H9 (cell line): ENCODE measurements around the gene SWAP70. TPM values are rescaled to one million over a fixed set of nuclear protein-coding genes. Genes with fewer than 3 reads are reported as not detected.
A peak's percentile ranks its signal among the peaks of the same experiment; 100 is the strongest.

Experiments
- DNase-seq: peaks from one replicate; pipeline ENCODE4 v3.0.0-alpha.2; 2017
- H2AFZ ChIP-seq: one replicate; pipeline ENCODE4 v1.6.1; 2013; ENCODE audit warnings: mild to moderate bottlenecking, low read length, control low read depth, moderate library complexity
- H2AK5ac ChIP-seq: 2 replicates; pipeline ENCODE4 v1.6.1; 2013; ENCODE audit warnings: low read length, control low read depth, mixed read lengths; ENCODE audit not compliant: insufficient read length
- H2BK120ac ChIP-seq: one replicate; pipeline ENCODE4 v1.6.1; 2013; ENCODE audit warnings: low read depth, mild to moderate bottlenecking, low read length, control low read depth, inconsistent platforms; ENCODE audit not compliant: poor library complexity, severe bottlenecking
- H2BK12ac ChIP-seq: 2 replicates; pipeline ENCODE4 v1.6.1; 2013; ENCODE audit warnings: low read length, control low read depth, mixed read lengths, low read depth; ENCODE audit not compliant: insufficient read length
- H2BK15ac ChIP-seq: 2 replicates; pipeline ENCODE4 v1.6.1; 2013; ENCODE audit warnings: low read depth, low read length, control low read depth
- H2BK20ac ChIP-seq: one replicate; pipeline ENCODE4 v1.6.1; 2013; ENCODE audit warnings: low read depth, mild to moderate bottlenecking, low read length, control low read depth, inconsistent platforms; ENCODE audit not compliant: poor library complexity, severe bottlenecking
- H2BK5ac ChIP-seq: 2 replicates; pipeline ENCODE4 v1.6.1; 2013; ENCODE audit warnings: low read length, control low read depth, mixed read lengths; ENCODE audit not compliant: insufficient read length
- H3K14ac ChIP-seq: 2 replicates; pipeline ENCODE4 v1.6.1; 2013; ENCODE audit warnings: low read length, control low read depth; ENCODE audit not compliant: insufficient read depth
- H3K18ac ChIP-seq: 2 replicates; pipeline ENCODE4 v1.6.1; 2013; ENCODE audit warnings: low read depth, mild to moderate bottlenecking, mixed read lengths, low read length, control low read depth; ENCODE audit not compliant: insufficient read length
- H3K23ac ChIP-seq: 2 replicates; pipeline ENCODE4 v1.6.1; 2013; ENCODE audit warnings: low read length, control low read depth, mixed read lengths, low read depth; ENCODE audit not compliant: insufficient read length
- H3K23me2 ChIP-seq: 2 replicates; pipeline ENCODE4 v1.6.1; 2013; ENCODE audit warnings: low read depth, mild to moderate bottlenecking, mixed read lengths, low read length, control low read depth; ENCODE audit not compliant: insufficient read length, poor library complexity, severe bottlenecking
- H3K27ac ChIP-seq: 2 replicates; pipeline ENCODE4 v1.5.1; 2013; ENCODE audit warnings: low read length, control low read depth, mixed read lengths, low read depth; ENCODE audit not compliant: insufficient read length
- H3K27me3 ChIP-seq: 2 replicates; pipeline ENCODE4 v1.6.1; 2013; ENCODE audit warnings: low read length, control low read depth, inconsistent platforms; ENCODE audit not compliant: insufficient read depth
- H3K4ac ChIP-seq: 2 replicates; pipeline ENCODE4 v1.6.1; 2013; ENCODE audit warnings: low read depth, mild to moderate bottlenecking, control low read depth, inconsistent platforms, low read length, moderate library complexity
- H3K4me1 ChIP-seq: 2 replicates; pipeline ENCODE4 v1.6.1; 2013; ENCODE audit warnings: low read length, control low read depth, inconsistent platforms; ENCODE audit not compliant: insufficient read depth
- H3K4me2 ChIP-seq: 2 replicates; pipeline ENCODE4 v1.6.1; 2013; ENCODE audit warnings: low read length, control low read depth, mixed read lengths; ENCODE audit not compliant: insufficient read length, insufficient read depth
- H3K56ac ChIP-seq: 2 replicates; pipeline ENCODE4 v1.6.1; 2013; ENCODE audit warnings: low read depth, mild to moderate bottlenecking, mixed read lengths, low read length, control low read depth; ENCODE audit not compliant: insufficient read length
- H3K79me1 ChIP-seq: 2 replicates; pipeline ENCODE4 v1.6.1; 2013; ENCODE audit warnings: low read depth, mild to moderate bottlenecking, moderate library complexity, low read length, control low read depth, inconsistent platforms; ENCODE audit not compliant: insufficient read depth, poor library complexity, severe bottlenecking
- H3K79me2 ChIP-seq: 2 replicates; pipeline ENCODE4 v1.6.1; 2013; ENCODE audit warnings: low read length, control low read depth, inconsistent platforms; ENCODE audit not compliant: insufficient read depth
- H3K9ac ChIP-seq: 2 replicates; pipeline ENCODE4 v1.6.1; 2013; ENCODE audit warnings: low read length, control low read depth, mixed read lengths; ENCODE audit not compliant: insufficient read length; ENCODE audit errors: extremely low read depth
- H3K9me3 ChIP-seq: one replicate; pipeline ENCODE4 v1.6.1; 2013; ENCODE audit warnings: low read depth, low read length, inconsistent platforms; ENCODE audit not compliant: control insufficient read depth
- H3T11ph ChIP-seq: one replicate; pipeline ENCODE4 v1.6.1; 2013; ENCODE audit warnings: mild to moderate bottlenecking, low read length, control low read depth, inconsistent platforms
- H4K20me1 ChIP-seq: one replicate; pipeline ENCODE4 v1.6.1; 2013; ENCODE audit not compliant: control insufficient read depth, insufficient read length, insufficient read depth
- H4K5ac ChIP-seq: 2 replicates; pipeline ENCODE4 v1.6.1; 2013; ENCODE audit warnings: low read depth, mild to moderate bottlenecking, mixed read lengths, low read length, control low read depth; ENCODE audit not compliant: insufficient read length
- H4K8ac ChIP-seq: replicated peaks from 2 replicates; pipeline ENCODE4 v1.6.1; 2013; ENCODE audit warnings: low read length, control low read depth, mixed read lengths, low read depth; ENCODE audit not compliant: insufficient read length
- H4K91ac ChIP-seq: 2 replicates; pipeline ENCODE4 v1.6.1; 2013; ENCODE audit warnings: low read depth, mild to moderate bottlenecking, moderate library complexity, mixed read lengths, low read length, control low read depth; ENCODE audit not compliant: insufficient read length
- H3K27ac Mint-ChIP-seq, 3 experiments: 2 replicates in 2 of 3; 3 replicates in 1 of 3; pipeline ENCODE4 v1.8.0; 2020 to 2021; ENCODE audit warnings: mixed read lengths in 3 of 3, mild to moderate bottlenecking in 1 of 3, moderate library complexity in 1 of 3
- H3K27me3 Mint-ChIP-seq: 2 replicates; pipeline ENCODE4 v1.8.0; 2021; ENCODE audit warnings: low read depth, mild to moderate bottlenecking, moderate library complexity, mixed read lengths
- H3K36me3 Mint-ChIP-seq, 3 experiments: 2 replicates in 2 of 3; 3 replicates in 1 of 3; pipeline ENCODE4 v1.8.0; 2020 to 2021; ENCODE audit warnings: low read depth in 3 of 3, mixed read lengths in 3 of 3; ENCODE audit not compliant: insufficient read depth in 1 of 3
- H3K4me1 Mint-ChIP-seq, 2 experiments: 2 replicates each; pipeline ENCODE4 v1.8.0; 2020; ENCODE audit warnings: mixed read lengths in 2 of 2
- H3K4me3 Mint-ChIP-seq, 2 experiments: 2 replicates in 1 of 2; 3 replicates in 1 of 2; pipeline ENCODE4 v1.8.0; 2020 to 2021; ENCODE audit warnings: mild to moderate bottlenecking in 2 of 2, mixed read lengths in 2 of 2, moderate library complexity in 1 of 2
- H3K9me3 Mint-ChIP-seq, 2 experiments: 2 replicates in 1 of 2; 3 replicates in 1 of 2; pipeline ENCODE4 v1.8.0; 2020; ENCODE audit warnings: mild to moderate bottlenecking in 2 of 2, mixed read lengths in 2 of 2, moderate library complexity in 1 of 2
- total RNA-seq: library from RNA; stranded (reverse); gene quantifications from 2 replicates; pipeline ENCODE4 v1.2.1, GENCODE V29; 2021
- TF ChIP-seq, protein P1 (sequence below): fragments of 200-600 bp; sonication (generic); conservative IDR thresholded peaks from 3 replicates; pipeline ENCODE4 v1.8.0; 2021; ENCODE audit warnings: antibody characterized with exemption, mild to moderate bottlenecking

The SWAP70 gene
- total RNA-seq, 1 experiment from 2014 or later = 34.4 TPM

DNA sequence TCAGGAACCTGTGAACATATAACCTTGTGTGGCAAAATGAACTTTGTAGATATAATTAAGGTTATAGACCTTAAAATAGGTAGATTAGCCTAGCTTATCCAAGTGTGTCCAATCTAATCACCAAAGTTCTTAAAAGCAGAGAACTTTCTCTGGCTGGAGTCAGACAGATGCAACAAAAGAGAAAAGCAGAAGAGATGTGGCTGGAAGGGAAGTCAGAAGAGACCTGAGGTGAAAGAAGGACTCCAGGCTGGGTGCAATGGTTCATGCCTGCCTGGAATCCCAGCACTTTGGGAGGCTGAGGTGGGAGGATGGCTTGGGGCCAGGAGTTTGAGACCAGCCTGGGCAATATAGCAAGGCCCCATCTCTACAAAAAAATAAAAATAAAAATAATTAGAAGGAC is 39.4 kb upstream of the SWAP70 start:
- Histone ChIP-seq H4K8ac (no peak overlapping the region), H2BK120ac (no peak overlapping the region), H4K91ac (no peak overlapping the region), H3K14ac (no peak overlapping the region), H3K4me1 (peaks cover 9% of the 10 kb centered on the region; the same call in 1 of the 2 replicates), H3K27me3 (no peaks in the 10 kb centered on the region), H3K9ac (no peak overlapping the region), H3T11ph (no peak overlapping the region), H2AK5ac (no peak overlapping the region), H3K27ac (no peak overlapping the region), H4K20me1 (no peaks in the 10 kb centered on the region), H3K9me3 (no peaks in the 10 kb centered on the region), H3K4ac (no peak overlapping the region), H3K79me1 (no peaks in the 10 kb centered on the region), H3K23me2 (no peaks in the 10 kb centered on the region), H3K4me2 (no peak overlapping the region), H2BK15ac (no peak overlapping the region), H4K5ac (no peak overlapping the region), H3K56ac (no peak overlapping the region), H3K18ac (no peak overlapping the region), H3K79me2 (no peaks in the 10 kb centered on the region), H3K23ac (no peak overlapping the region), H2BK12ac (no peak overlapping the region), H2AFZ (no peak overlapping the region), H2BK20ac (no peak overlapping the region), H2BK5ac (no peak overlapping the region)
- peaks cover 0 to 9% (median 4%) of the 10 kb centered on the region in 3 experiments; a peak in 4 of 7 replicates for H3K36me3 Mint-ChIP-seq
- peaks cover 0 to 9% of the 10 kb centered on the region in 2 experiments; a peak in 4 of 5 replicates for H3K9me3 Mint-ChIP-seq
- H3K4me3 Mint-ChIP-seq = no peak overlapping the region
- H3K4me1 Mint-ChIP-seq = peaks cover 46 to 51% of the 10 kb centered on the region in 2 experiments
- TF ChIP-seq, protein P1, sequence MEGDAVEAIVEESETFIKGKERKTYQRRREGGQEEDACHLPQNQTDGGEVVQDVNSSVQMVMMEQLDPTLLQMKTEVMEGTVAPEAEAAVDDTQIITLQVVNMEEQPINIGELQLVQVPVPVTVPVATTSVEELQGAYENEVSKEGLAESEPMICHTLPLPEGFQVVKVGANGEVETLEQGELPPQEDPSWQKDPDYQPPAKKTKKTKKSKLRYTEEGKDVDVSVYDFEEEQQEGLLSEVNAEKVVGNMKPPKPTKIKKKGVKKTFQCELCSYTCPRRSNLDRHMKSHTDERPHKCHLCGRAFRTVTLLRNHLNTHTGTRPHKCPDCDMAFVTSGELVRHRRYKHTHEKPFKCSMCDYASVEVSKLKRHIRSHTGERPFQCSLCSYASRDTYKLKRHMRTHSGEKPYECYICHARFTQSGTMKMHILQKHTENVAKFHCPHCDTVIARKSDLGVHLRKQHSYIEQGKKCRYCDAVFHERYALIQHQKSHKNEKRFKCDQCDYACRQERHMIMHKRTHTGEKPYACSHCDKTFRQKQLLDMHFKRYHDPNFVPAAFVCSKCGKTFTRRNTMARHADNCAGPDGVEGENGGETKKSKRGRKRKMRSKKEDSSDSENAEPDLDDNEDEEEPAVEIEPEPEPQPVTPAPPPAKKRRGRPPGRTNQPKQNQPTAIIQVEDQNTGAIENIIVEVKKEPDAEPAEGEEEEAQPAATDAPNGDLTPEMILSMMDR = no peak
- no peak for DNase-seq
- H3K27me3 Mint-ChIP-seq = no peaks in the 10 kb centered on the region; the same call in 1 of the 2 replicates
- H3K27ac Mint-ChIP-seq = peak overlapping the region in 1 of 3 experiments; percentile 26; a peak in 1 of 7 replicates
